Measurements from ENCODE around the gene PKD2.
A peak's percentile ranks its signal among the peaks of the same experiment; 100 is the strongest.
"Not testable (repeated sequence)": the region's sequence is repeated elsewhere in the genome, so short reads cannot be mapped to it uniquely, and the experiment has no call there.

Gene PKD2

DNA sequence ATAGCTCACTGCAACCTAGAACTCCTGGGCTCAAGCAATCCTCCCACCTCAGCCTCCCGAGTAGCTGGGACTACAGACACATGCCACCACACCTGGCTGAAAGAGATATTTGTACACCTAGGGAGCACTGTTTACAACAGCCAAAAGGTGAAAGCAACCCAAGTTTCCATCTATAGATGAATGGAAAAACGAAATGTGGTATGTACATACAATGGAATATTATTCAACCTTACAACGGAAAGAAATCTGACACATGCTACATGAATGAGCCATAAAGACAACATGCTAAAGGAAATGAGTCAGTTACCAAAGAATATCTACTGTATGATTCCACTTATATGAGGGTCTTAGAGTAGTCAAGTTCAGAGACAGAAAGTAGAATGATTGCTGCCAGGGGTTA, 98.8 kb downstream of the PKD2 start:
- H3K9me3 ChIP-seq (ENCODE audit: control insufficient read depth in 2 of 2, low read length in 2 of 2): no peaks in the 10 kb centered on the region
- H3K9ac ChIP-seq (ENCODE audit: low read depth in 1 of 2, low read length in 2 of 2): no peak overlapping the region
- peaks cover 7 to 16% of the 10 kb centered on the region in 2 donors for H3K4me1 ChIP-seq (ENCODE audit: control insufficient read depth in 2 of 2, insufficient read depth in 2 of 2, low read length in 2 of 2)
- H3K4me3 ChIP-seq (ENCODE audit: low read length in 2 of 2): no peak overlapping the region
- H3K27me3 ChIP-seq (ENCODE audit: control insufficient read depth in 2 of 2, insufficient read depth in 2 of 2, low read length in 2 of 2): no peaks in the 10 kb centered on the region
- H3K36me3 ChIP-seq (ENCODE audit: control insufficient read depth in 2 of 2, insufficient read depth in 2 of 2, low read length in 2 of 2): no peaks in the 10 kb centered on the region
- H3K27ac ChIP-seq (ENCODE audit: low read depth in 2 of 2, low read length in 2 of 2): no peak overlapping the region

DNA sequence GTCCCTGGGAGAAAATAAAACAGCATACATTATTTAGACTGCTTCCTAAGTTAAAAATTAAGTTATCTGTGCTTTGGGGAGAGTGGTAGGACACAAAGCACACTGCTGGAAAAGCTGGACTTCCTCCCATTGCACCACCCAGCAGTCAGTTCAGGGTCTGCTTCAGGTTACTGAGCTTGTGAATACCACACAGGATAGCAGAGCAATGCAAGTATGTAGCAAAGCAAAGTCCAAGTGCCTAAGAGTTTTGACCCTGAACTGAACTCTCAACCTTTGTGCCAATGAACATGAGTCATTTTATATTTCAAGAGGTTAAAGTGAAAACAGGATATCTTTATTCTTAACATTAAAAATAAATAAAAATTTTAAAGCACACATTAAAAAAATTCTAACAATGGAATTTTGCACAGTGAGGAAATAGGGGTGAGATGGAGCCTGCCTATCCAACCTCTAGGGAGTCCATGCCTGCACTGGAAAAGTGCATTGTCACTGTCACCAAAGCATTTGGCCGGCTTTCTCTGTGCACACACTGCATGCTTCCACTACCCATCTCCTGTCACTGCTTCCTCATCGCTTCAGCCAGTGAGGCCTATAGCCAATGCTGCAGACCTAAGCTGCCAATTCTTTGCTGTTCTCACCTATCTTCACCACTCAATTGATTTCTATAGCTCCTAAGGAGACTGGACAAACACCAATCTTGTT, 100.1 kb downstream of the PKD2 start:
- Histone ChIP-seq H3K27ac (ENCODE audit: low read depth in 2 of 2, low read length in 2 of 2) (peak overlapping the region; percentile 36 to 56), H3K36me3 (ENCODE audit: control insufficient read depth in 2 of 2, insufficient read depth in 2 of 2, low read length in 2 of 2) (no peaks in the 10 kb centered on the region), H3K9ac (ENCODE audit: low read depth in 1 of 2, low read length in 2 of 2) (no peak overlapping the region), H3K9me3 (ENCODE audit: control insufficient read depth in 2 of 2, low read length in 2 of 2) (no peaks in the 10 kb centered on the region), H3K4me1 (ENCODE audit: control insufficient read depth in 2 of 2, insufficient read depth in 2 of 2, low read length in 2 of 2) (peaks cover 7 to 16% of the 10 kb centered on the region in 2 donors), H3K27me3 (ENCODE audit: control insufficient read depth in 2 of 2, insufficient read depth in 2 of 2, low read length in 2 of 2) (no peaks in the 10 kb centered on the region), H3K4me3 (ENCODE audit: low read length in 2 of 2) (no peak overlapping the region)

DNA sequence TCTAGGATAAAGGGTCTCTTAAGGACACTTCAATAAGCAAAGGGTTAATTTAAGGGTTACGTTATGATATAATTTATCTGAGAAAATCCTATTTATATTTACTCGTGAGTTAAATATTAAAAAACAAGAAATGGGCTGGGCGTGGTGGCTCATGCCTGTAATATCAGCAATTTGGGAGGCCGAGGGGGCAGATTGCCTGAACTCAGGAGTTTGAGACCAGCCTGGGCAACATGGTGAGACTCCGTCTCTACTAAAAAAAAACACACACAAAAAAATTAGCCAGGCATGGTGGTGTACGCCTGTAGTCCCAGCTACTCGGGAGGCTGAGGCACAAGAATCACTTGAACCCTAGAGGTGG, 100.7 kb downstream of the PKD2 start:
- Histone ChIP-seq H3K4me1 (ENCODE audit: control insufficient read depth in 2 of 2, insufficient read depth in 2 of 2, low read length in 2 of 2) (peaks cover 7 to 16% of the 10 kb centered on the region in 2 donors), H3K27ac (ENCODE audit: low read depth in 2 of 2, low read length in 2 of 2) (peak overlapping the region; percentile 36 to 56)
- H3K9ac ChIP-seq (ENCODE audit: low read depth in 1 of 2, low read length in 2 of 2); H3K4me3 ChIP-seq (ENCODE audit: low read length in 2 of 2); H3K9me3 ChIP-seq (ENCODE audit: control insufficient read depth in 2 of 2, low read length in 2 of 2); H3K36me3 ChIP-seq (ENCODE audit: control insufficient read depth in 2 of 2, insufficient read depth in 2 of 2, low read length in 2 of 2); H3K27me3 ChIP-seq (ENCODE audit: control insufficient read depth in 2 of 2, insufficient read depth in 2 of 2, low read length in 2 of 2): not testable (repeated sequence)

DNA sequence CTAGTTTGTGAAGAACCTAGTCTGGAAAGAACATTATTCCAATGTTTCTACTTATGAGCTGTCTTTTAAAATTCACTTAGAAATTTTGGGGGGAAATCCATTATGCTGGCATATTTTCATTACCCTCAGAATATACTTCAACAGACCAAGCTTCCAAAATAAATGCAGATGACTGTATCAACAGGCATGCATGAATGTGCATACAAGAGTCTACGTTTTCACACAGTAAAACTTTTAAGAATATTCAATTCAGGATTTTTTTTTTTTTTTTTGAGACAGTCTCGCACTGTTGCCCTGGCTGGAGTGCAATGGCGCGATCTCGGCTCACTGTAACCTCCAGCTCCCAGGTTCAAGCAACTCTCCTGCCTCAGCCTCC, 101.3 kb downstream of the PKD2 start:
- H3K4me1 ChIP-seq (ENCODE audit: control insufficient read depth in 2 of 2, insufficient read depth in 2 of 2, low read length in 2 of 2): peaks cover 7 to 16% of the 10 kb centered on the region in 2 donors
- H3K27me3 ChIP-seq (ENCODE audit: control insufficient read depth in 2 of 2, insufficient read depth in 2 of 2, low read length in 2 of 2): no peaks in the 10 kb centered on the region
- H3K36me3 ChIP-seq (ENCODE audit: control insufficient read depth in 2 of 2, insufficient read depth in 2 of 2, low read length in 2 of 2): no peaks in the 10 kb centered on the region

DNA sequence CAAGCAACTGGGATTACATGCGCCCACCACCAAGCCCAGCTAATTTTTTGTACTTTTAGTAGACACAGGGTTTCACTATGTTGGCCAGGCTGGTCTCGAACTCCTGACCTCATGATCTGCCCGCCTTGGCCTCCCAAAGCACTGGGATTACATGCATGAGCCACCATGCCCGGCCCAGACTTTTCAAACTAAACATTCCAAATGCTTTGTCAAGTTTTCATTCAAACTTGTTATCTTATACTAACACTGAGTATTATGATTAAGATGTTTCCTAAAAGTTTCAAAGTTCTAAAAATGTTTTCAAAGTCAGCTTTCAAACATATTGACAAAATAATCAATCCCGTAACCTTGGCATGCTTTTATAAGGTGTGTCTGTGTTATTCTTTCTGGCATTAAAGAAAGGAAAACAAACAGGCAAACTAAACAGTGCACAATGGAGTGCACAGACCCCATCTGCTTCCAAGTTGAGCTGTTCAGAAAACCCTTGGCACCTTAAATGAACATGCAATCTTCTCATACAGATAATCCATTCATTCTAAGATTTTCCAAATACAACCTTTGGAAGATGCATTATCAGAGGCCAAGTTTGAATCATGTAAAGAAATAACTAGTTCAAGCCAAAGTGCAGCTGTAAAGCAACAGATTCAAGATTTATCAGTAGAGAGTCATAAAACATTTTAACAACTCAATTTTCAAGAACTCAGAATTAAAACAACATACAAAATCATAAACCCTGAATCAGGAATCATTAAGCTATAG, 101.9 kb downstream of the PKD2 start:
- no peaks in the 10 kb centered on the region for H3K36me3 ChIP-seq (ENCODE audit: control insufficient read depth in 2 of 2, insufficient read depth in 2 of 2, low read length in 2 of 2)
- no peak overlapping the region for H3K9ac ChIP-seq (ENCODE audit: low read depth in 1 of 2, low read length in 2 of 2)
- H3K27me3 ChIP-seq (ENCODE audit: control insufficient read depth in 2 of 2, insufficient read depth in 2 of 2, low read length in 2 of 2): no peaks in the 10 kb centered on the region
- no peak overlapping the region for H3K4me3 ChIP-seq (ENCODE audit: low read length in 2 of 2)
- peaks cover 7 to 16% of the 10 kb centered on the region in 2 donors for H3K4me1 ChIP-seq (ENCODE audit: control insufficient read depth in 2 of 2, insufficient read depth in 2 of 2, low read length in 2 of 2)
- no peaks in the 10 kb centered on the region for H3K9me3 ChIP-seq (ENCODE audit: control insufficient read depth in 2 of 2, low read length in 2 of 2)
- H3K27ac ChIP-seq (ENCODE audit: low read depth in 2 of 2, low read length in 2 of 2): peak overlapping the region in 1 of 2 donors; percentile 24

More for the DNA sequence above, 101.3 kb downstream of the PKD2 start:
- Histone ChIP-seq H3K27ac (ENCODE audit: low read depth in 2 of 2, low read length in 2 of 2) (peak overlapping the region in 1 of 2 donors; percentile 24), H3K4me3 (ENCODE audit: low read length in 2 of 2) (no peak overlapping the region), H3K9me3 (ENCODE audit: control insufficient read depth in 2 of 2, low read length in 2 of 2) (no peaks in the 10 kb centered on the region), H3K9ac (ENCODE audit: low read depth in 1 of 2, low read length in 2 of 2) (no peak overlapping the region)

DNA sequence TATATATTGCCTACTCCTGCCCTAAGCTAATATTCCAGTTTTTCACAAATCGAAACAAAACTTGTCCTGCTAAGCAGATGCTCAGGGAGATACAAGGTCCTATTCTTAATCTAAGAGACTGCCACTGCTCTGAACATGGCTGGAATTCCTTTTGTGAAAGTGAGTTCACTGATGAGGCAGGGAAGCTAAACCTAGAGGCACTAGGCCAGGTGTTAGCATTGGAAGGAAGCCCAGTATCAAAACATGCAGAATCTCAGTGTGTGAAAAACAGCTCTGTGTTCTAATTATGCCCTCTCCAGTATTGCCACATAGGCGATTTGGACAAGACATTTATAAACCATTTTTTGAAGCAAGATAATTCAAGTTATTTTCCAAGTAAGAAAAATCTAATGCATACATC, 103.4 kb downstream of the PKD2 start:
- Histone ChIP-seq H3K4me1 (ENCODE audit: control insufficient read depth in 2 of 2, insufficient read depth in 2 of 2, low read length in 2 of 2) (peaks cover 7 to 16% of the 10 kb centered on the region in 2 donors), H3K9me3 (ENCODE audit: control insufficient read depth in 2 of 2, low read length in 2 of 2) (no peaks in the 10 kb centered on the region), H3K4me3 (ENCODE audit: low read length in 2 of 2) (no peak overlapping the region), H3K27me3 (ENCODE audit: control insufficient read depth in 2 of 2, insufficient read depth in 2 of 2, low read length in 2 of 2) (no peaks in the 10 kb centered on the region), H3K27ac (ENCODE audit: low read depth in 2 of 2, low read length in 2 of 2) (no peak overlapping the region), H3K9ac (ENCODE audit: low read depth in 1 of 2, low read length in 2 of 2) (no peak overlapping the region), H3K36me3 (ENCODE audit: control insufficient read depth in 2 of 2, insufficient read depth in 2 of 2, low read length in 2 of 2) (no peaks in the 10 kb centered on the region)

DNA sequence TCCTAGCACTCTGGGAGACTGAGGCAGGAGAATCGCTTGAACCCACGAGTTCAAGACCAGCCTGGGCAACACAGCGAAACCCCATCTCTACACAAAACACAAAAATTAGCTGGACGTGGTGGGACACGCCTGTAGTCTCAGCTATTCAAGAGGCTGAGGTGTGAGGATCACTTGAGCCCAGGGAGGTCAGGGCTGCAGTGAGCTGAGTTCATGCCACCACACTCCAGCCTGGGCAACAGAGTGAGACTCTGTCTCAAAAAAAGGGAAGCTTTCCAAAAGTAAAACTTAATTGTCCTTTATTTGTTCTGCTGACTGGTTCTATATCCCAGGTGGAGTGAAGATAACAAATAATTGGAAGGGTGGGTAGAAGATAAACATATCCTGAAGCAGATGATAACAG, 105.4 kb downstream of the PKD2 start:
- no peaks in the 10 kb centered on the region for H3K36me3 ChIP-seq (ENCODE audit: control insufficient read depth in 2 of 2, insufficient read depth in 2 of 2, low read length in 2 of 2)
- H3K27ac ChIP-seq (ENCODE audit: low read depth in 2 of 2, low read length in 2 of 2): no peak overlapping the region
- H3K9me3 ChIP-seq (ENCODE audit: control insufficient read depth in 2 of 2, low read length in 2 of 2): no peaks in the 10 kb centered on the region
- no peak overlapping the region for H3K9ac ChIP-seq (ENCODE audit: low read depth in 1 of 2, low read length in 2 of 2)
- H3K4me1 ChIP-seq (ENCODE audit: control insufficient read depth in 2 of 2, insufficient read depth in 2 of 2, low read length in 2 of 2): peaks cover 1 to 12% of the 10 kb centered on the region in 2 donors
- no peaks in the 10 kb centered on the region for H3K27me3 ChIP-seq (ENCODE audit: control insufficient read depth in 2 of 2, insufficient read depth in 2 of 2, low read length in 2 of 2)
- no peak overlapping the region for H3K4me3 ChIP-seq (ENCODE audit: low read length in 2 of 2)

DNA sequence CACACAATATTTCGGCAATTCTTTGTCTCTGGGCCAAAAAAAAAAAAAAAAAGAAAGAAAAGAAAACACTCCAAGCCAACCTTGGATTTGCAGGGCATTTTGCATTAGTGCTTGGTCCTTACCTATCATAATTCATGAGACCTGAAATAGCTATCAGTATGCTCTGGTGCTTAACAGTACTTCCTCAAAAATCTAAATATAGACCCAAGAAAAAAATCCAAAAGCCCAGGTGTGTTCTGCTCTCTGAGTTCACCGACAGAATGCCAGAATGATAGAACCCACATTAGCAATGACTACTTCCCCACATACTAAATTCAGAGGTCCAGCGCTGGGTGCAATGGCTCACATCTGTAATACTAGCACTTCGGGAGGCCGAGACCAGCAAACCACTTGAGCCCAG, 108.2 kb downstream of the PKD2 start:
- Histone ChIP-seq H3K27ac (ENCODE audit: low read depth in 2 of 2, low read length in 2 of 2) (no peak overlapping the region), H3K36me3 (ENCODE audit: control insufficient read depth in 2 of 2, insufficient read depth in 2 of 2, low read length in 2 of 2) (no peaks in the 10 kb centered on the region), H3K9me3 (ENCODE audit: control insufficient read depth in 2 of 2, low read length in 2 of 2) (no peaks in the 10 kb centered on the region), H3K9ac (ENCODE audit: low read depth in 1 of 2, low read length in 2 of 2) (no peak overlapping the region), H3K4me3 (ENCODE audit: low read length in 2 of 2) (no peak overlapping the region), H3K27me3 (ENCODE audit: control insufficient read depth in 2 of 2, insufficient read depth in 2 of 2, low read length in 2 of 2) (no peaks in the 10 kb centered on the region), H3K4me1 (ENCODE audit: control insufficient read depth in 2 of 2, insufficient read depth in 2 of 2, low read length in 2 of 2) (peaks cover 0 to 5% of the 10 kb centered on the region in 2 donors)

DNA sequence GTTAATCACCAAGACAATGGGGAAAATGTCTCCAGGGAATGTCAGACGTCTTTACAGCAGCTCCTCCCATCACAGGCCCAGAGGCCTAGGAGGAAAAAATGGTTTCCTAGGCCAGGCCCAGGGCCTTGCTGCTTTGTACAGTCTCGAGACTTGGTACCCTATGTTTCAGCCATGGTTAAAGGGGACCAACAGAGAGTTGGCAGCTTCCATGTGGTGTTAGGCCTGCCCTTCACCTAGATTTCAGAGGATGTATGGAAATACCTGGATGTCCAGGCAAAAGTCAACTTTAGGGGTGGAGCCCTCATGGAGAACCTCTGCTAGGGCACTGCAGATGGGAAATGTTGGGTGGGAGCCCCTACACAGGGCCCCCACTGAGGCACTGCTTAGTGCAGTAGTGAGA, 112.5 kb downstream of the PKD2 start:
- no peak overlapping the region for H3K9ac ChIP-seq (ENCODE audit: low read depth in 1 of 2, low read length in 2 of 2)
- H3K36me3 ChIP-seq (ENCODE audit: control insufficient read depth in 2 of 2, insufficient read depth in 2 of 2, low read length in 2 of 2): no peaks in the 10 kb centered on the region
- no peak overlapping the region for H3K27ac ChIP-seq (ENCODE audit: low read depth in 2 of 2, low read length in 2 of 2)
- no peak overlapping the region for H3K4me3 ChIP-seq (ENCODE audit: low read length in 2 of 2)
- no peaks in the 10 kb centered on the region for H3K9me3 ChIP-seq (ENCODE audit: control insufficient read depth in 2 of 2, low read length in 2 of 2)
- H3K27me3 ChIP-seq (ENCODE audit: control insufficient read depth in 2 of 2, insufficient read depth in 2 of 2, low read length in 2 of 2): no peaks in the 10 kb centered on the region
- no peaks in the 10 kb centered on the region for H3K4me1 ChIP-seq (ENCODE audit: control insufficient read depth in 2 of 2, insufficient read depth in 2 of 2, low read length in 2 of 2)

DNA sequence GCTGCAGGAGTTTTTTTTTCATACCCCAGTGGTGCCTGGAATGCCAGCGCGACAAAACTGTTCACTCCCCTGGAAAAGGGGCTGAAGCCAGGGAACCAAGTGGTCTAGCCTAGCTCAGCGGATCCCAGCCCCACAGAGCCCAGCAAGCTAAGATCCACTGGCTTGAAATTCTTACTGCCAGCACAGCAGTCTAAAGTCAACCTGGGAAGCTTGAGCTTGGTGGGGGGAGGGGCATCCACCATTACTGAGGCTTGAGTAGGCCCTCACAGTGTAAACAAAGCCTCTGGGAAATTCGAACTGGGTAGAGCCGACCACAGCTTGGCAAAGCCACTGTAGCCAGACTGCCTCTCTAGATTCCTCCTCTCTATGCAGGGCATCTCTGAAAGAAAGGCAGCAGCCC, 114.8 kb downstream of the PKD2 start:
- not testable (repeated sequence) for H3K36me3 ChIP-seq (ENCODE audit: control insufficient read depth in 2 of 2, insufficient read depth in 2 of 2, low read length in 2 of 2); H3K27ac ChIP-seq (ENCODE audit: low read depth in 2 of 2, low read length in 2 of 2); H3K9ac ChIP-seq (ENCODE audit: low read depth in 1 of 2, low read length in 2 of 2); H3K4me1 ChIP-seq (ENCODE audit: control insufficient read depth in 2 of 2, insufficient read depth in 2 of 2, low read length in 2 of 2); H3K4me3 ChIP-seq (ENCODE audit: low read length in 2 of 2); H3K9me3 ChIP-seq (ENCODE audit: control insufficient read depth in 2 of 2, low read length in 2 of 2); H3K27me3 ChIP-seq (ENCODE audit: control insufficient read depth in 2 of 2, insufficient read depth in 2 of 2, low read length in 2 of 2)

Data from mucosa of rectum (tissue), 2 donors.